ENCODE data around the gene PPP2R3A. TPM values are rescaled to one million over a fixed set of nuclear protein-coding genes. Genes with fewer than 3 reads are reported as not detected.

The PPP2R3A gene
- total RNA-seq, 1 donor from 2014 or later: 25.9 TPM

- no peak for TF ChIP-seq CTCF (conservative IDR thresholded peaks at IDR 0.05; ENCODE audit: low read depth, low read length)
- DNase-seq (ENCODE audit: low read depth): no peak
Measured at GRCh38 chr3:136021803-136022202, 56.3 kb downstream of the PPP2R3A start.

GRCh38 chr3:136022529-136023263 is 57.2 kb downstream of the PPP2R3A start:
- TF ChIP-seq CTCF (conservative IDR thresholded peaks at IDR 0.05; ENCODE audit: low read depth, low read length): no peak
- no peak for DNase-seq (ENCODE audit: low read depth)
- no peak overlapping the region for H3K4me3 ChIP-seq (ENCODE audit: low read depth, low read length)

More at GRCh38 chr3:136021803-136022202, 56.3 kb downstream of the PPP2R3A start:
- no peak overlapping the region for H3K4me3 ChIP-seq (ENCODE audit: low read depth, low read length)

GRCh38 chr3:136023264-136023978 is 57.9 kb downstream of the PPP2R3A start:
- H3K4me3 ChIP-seq (ENCODE audit: low read depth, low read length): no peak overlapping the region
- no peak for DNase-seq (ENCODE audit: low read depth)
- TF ChIP-seq CTCF (conservative IDR thresholded peaks at IDR 0.05; ENCODE audit: low read depth, low read length): no peak

- DNase-seq (ENCODE audit: low read depth): no peak
- no peak overlapping the region for H3K4me3 ChIP-seq (ENCODE audit: low read depth, low read length)
- no peak for TF ChIP-seq CTCF (conservative IDR thresholded peaks at IDR 0.05; ENCODE audit: low read depth, low read length)
Measured at GRCh38 chr3:136036306-136036705, 70.8 kb downstream of the PPP2R3A start.

- no peak overlapping the region for H3K4me3 ChIP-seq (ENCODE audit: low read depth, low read length)
- no peak for DNase-seq (ENCODE audit: low read depth)
- no peak for TF ChIP-seq CTCF (conservative IDR thresholded peaks at IDR 0.05; ENCODE audit: low read depth, low read length)
Measured at GRCh38 chr3:136038668-136039067, 73.1 kb downstream of the PPP2R3A start.

GRCh38 chr3:136042608-136043221 is 77.2 kb downstream of the PPP2R3A start:
- peak; percentile 13 for DNase-seq (ENCODE audit: low read depth)
- no peak overlapping the region for H3K4me3 ChIP-seq (ENCODE audit: low read depth, low read length)
- TF ChIP-seq CTCF (conservative IDR thresholded peaks at IDR 0.05; ENCODE audit: low read depth, low read length): peak; percentile 60
